ENCODE measurements around the gene NAIP. TPM values are rescaled to one million over a fixed set of nuclear protein-coding genes. Genes with fewer than 3 reads are reported as not detected.
"Not testable (repeated sequence)": the region's sequence is repeated elsewhere in the genome, so short reads cannot be mapped to it uniquely, and the experiment has no call there.

Gene NAIP
- total and polyA plus RNA-seq, 4 donors: 1.7 to 17.7 (median 10.0) TPM

GRCh38 chr5:71013575-71013974, 11.6 kb downstream of the NAIP start:
- H3K27me3 ChIP-seq (ENCODE audit: control insufficient read depth in 4 of 4, insufficient read depth in 4 of 4, low read length in 3 of 4): no peaks in the 10 kb centered on the region
- H3K9ac ChIP-seq (ENCODE audit: low read depth in 1 of 2, low read length in 2 of 2): no peak overlapping the region
- no peak for DNase-seq (ENCODE audit: low spot score)
- TF ChIP-seq NR2F2 (IDR thresholded peaks at IDR 0.05): no peak
- TF ChIP-seq FOXA2 (IDR thresholded peaks at IDR 0.05): no peak
- TF ChIP-seq GABPA (IDR thresholded peaks at IDR 0.05 in 1 of 2, conservative IDR thresholded peaks at IDR 0.05 in 1 of 2): no peak
- TF ChIP-seq JUND (IDR thresholded peaks at IDR 0.05): no peak
- TF ChIP-seq RAD21 (IDR thresholded peaks at IDR 0.05): no peak
- TF ChIP-seq ATF3 (IDR thresholded peaks at IDR 0.05): no peak
- no peak for TF ChIP-seq HNF4G (IDR thresholded peaks at IDR 0.05)
- no peak for TF ChIP-seq RXRA (IDR thresholded peaks at IDR 0.05)
- TF ChIP-seq YY1 (IDR thresholded peaks at IDR 0.05): no peak
- no peak for TF ChIP-seq MAX (IDR thresholded peaks at IDR 0.05)
- H3K4me3 ChIP-seq (ENCODE audit: low read depth in 1 of 3, low read length in 3 of 3): no peak overlapping the region
- H3K36me3 ChIP-seq (ENCODE audit: control insufficient read depth in 4 of 4, insufficient read depth in 3 of 4, low read depth in 1 of 4, low read length in 3 of 4): no peaks in the 10 kb centered on the region
- no peak overlapping the region for H3K27ac ChIP-seq (ENCODE audit: low read depth in 1 of 2, low read length in 2 of 2)
- H3K4me1 ChIP-seq (ENCODE audit: control insufficient read depth in 4 of 4, insufficient read depth in 4 of 4, low read length in 3 of 4): no peaks in the 10 kb centered on the region
- H3K9me3 ChIP-seq (ENCODE audit: control insufficient read depth in 4 of 4, low read length in 3 of 4): no peaks in the 10 kb centered on the region
- WGBS: 90% methylated on average over 12 of the region's 12 CpGs

GRCh38 chr5:71011194-71011792, 13.8 kb downstream of the NAIP start:
- H3K27ac ChIP-seq (ENCODE audit: low read depth in 1 of 2, low read length in 2 of 2): no peak overlapping the region
- DNase-seq (ENCODE audit: low spot score): no peak
- H3K4me1 ChIP-seq (ENCODE audit: control insufficient read depth in 4 of 4, insufficient read depth in 4 of 4, low read length in 3 of 4): no peaks in the 10 kb centered on the region
- no peaks in the 10 kb centered on the region for H3K9me3 ChIP-seq (ENCODE audit: control insufficient read depth in 4 of 4, low read length in 3 of 4)
- no peak overlapping the region for H3K9ac ChIP-seq (ENCODE audit: low read depth in 1 of 2, low read length in 2 of 2)
- H3K27me3 ChIP-seq (ENCODE audit: control insufficient read depth in 4 of 4, insufficient read depth in 4 of 4, low read length in 3 of 4): no peaks in the 10 kb centered on the region
- H3K36me3 ChIP-seq (ENCODE audit: control insufficient read depth in 4 of 4, insufficient read depth in 3 of 4, low read depth in 1 of 4, low read length in 3 of 4): no peaks in the 10 kb centered on the region
- H3K4me3 ChIP-seq (ENCODE audit: low read depth in 1 of 3, low read length in 3 of 3): no peak overlapping the region
- TF ChIP-seq YY1 (IDR thresholded peaks at IDR 0.05) (no peak), MAX (IDR thresholded peaks at IDR 0.05) (no peak), GABPA (IDR thresholded peaks at IDR 0.05 in 1 of 2, conservative IDR thresholded peaks at IDR 0.05 in 1 of 2) (no peak), REST (IDR thresholded peaks at IDR 0.05) (no peak), ZBTB33 (IDR thresholded peaks at IDR 0.05) (no peak), ATF3 (IDR thresholded peaks at IDR 0.05) (no peak), RXRA (IDR thresholded peaks at IDR 0.05) (no peak), RAD21 (IDR thresholded peaks at IDR 0.05) (no peak), JUND (IDR thresholded peaks at IDR 0.05) (no peak), SP1 (IDR thresholded peaks at IDR 0.05) (no peak), EGR1 (IDR thresholded peaks at IDR 0.05; ENCODE audit: low read depth in 2 of 2) (no peak), HNF4G (IDR thresholded peaks at IDR 0.05) (no peak), FOXA1 (IDR thresholded peaks at IDR 0.05) (no peak), HNF4A (conservative IDR thresholded peaks at IDR 0.05) (no peak)
- 72% methylated on average over 8 of the region's 8 CpGs for WGBS

- not testable (repeated sequence) for H3K4me1 ChIP-seq (ENCODE audit: control insufficient read depth in 4 of 4, insufficient read depth in 4 of 4, low read length in 3 of 4); H3K4me3 ChIP-seq (ENCODE audit: low read depth in 1 of 3, low read length in 3 of 3); H3K9ac ChIP-seq (ENCODE audit: low read depth in 1 of 2, low read length in 2 of 2); H3K36me3 ChIP-seq (ENCODE audit: control insufficient read depth in 4 of 4, insufficient read depth in 3 of 4, low read depth in 1 of 4, low read length in 3 of 4); H3K9me3 ChIP-seq (ENCODE audit: control insufficient read depth in 4 of 4, low read length in 3 of 4); H3K27me3 ChIP-seq (ENCODE audit: control insufficient read depth in 4 of 4, insufficient read depth in 4 of 4, low read length in 3 of 4); H3K27ac ChIP-seq (ENCODE audit: low read depth in 1 of 2, low read length in 2 of 2); DNase-seq (ENCODE audit: low spot score)
- 74% methylated on average over 3 of the region's 7 CpGs for WGBS
These were observed 18.2 kb downstream of the NAIP start for GRCh38 chr5:71006983-71007382.

- WGBS: no CpG with 5 or more reads among the region's 10 CpGs
- not testable (repeated sequence) for H3K27ac ChIP-seq (ENCODE audit: low read depth in 1 of 2, low read length in 2 of 2); H3K9me3 ChIP-seq (ENCODE audit: control insufficient read depth in 4 of 4, low read length in 3 of 4); DNase-seq (ENCODE audit: low spot score); H3K36me3 ChIP-seq (ENCODE audit: control insufficient read depth in 4 of 4, insufficient read depth in 3 of 4, low read depth in 1 of 4, low read length in 3 of 4); H3K4me3 ChIP-seq (ENCODE audit: low read depth in 1 of 3, low read length in 3 of 3); H3K27me3 ChIP-seq (ENCODE audit: control insufficient read depth in 4 of 4, insufficient read depth in 4 of 4, low read length in 3 of 4); H3K4me1 ChIP-seq (ENCODE audit: control insufficient read depth in 4 of 4, insufficient read depth in 4 of 4, low read length in 3 of 4); H3K9ac ChIP-seq (ENCODE audit: low read depth in 1 of 2, low read length in 2 of 2)
These were observed 40.3 kb downstream of the NAIP start for GRCh38 chr5:70984882-70985281.

Measured in liver (tissue), 9 donors.